ENCODE results near the gene RNU1-1. TPM values are rescaled to one million over a fixed set of nuclear protein-coding genes. Genes with fewer than 3 reads are reported as not detected.

RNU1-1 gene
- total and polyA plus RNA-seq, 4 donors: under 0.01 to 16.7 (median under 0.01) TPM; not detected in 1

Small RNAs within 50 kb of the gene (small RNA-seq; reads per million reads assigned to genes)
- gene RNU1-1: 2.2 reads per million, percentile 88 among the genes with 10 or more reads in this experiment
- not detected for gene RNU1-6P

Other genes with a start within 250 kb of the RNU1-1 start
- 1 to 10 TPM; 6.3 to 9.4 TPM for gene FBXO42, start 161.8 kb downstream of the RNU1-1 start, total RNA-seq
- gene FBXO42, start 161.8 kb downstream of the RNU1-1 start, polyA plus RNA-seq: 1 to 10 TPM; 5.9 to 6.7 TPM
- 10 to 100 TPM; 14.2 to 22.3 TPM for gene SZRD1, start 147.0 kb downstream of the RNU1-1 start, total RNA-seq
- 10 to 100 TPM; 27.8 to 44.3 TPM for gene SZRD1, start 147.0 kb downstream of the RNU1-1 start, polyA plus RNA-seq
- gene SPATA21, start 76.9 kb downstream of the RNU1-1 start, total RNA-seq: under 1 TPM in 1 of 2 donors, not detected in 1; 0.42 TPM
- gene SPATA21, start 76.9 kb downstream of the RNU1-1 start, polyA plus RNA-seq: under 1 TPM in 1 of 2 donors, not detected in 1; 0.08 TPM
- 10 to 100 TPM; 27.4 to 41.8 TPM for gene NECAP2, start 73.6 kb downstream of the RNU1-1 start, total RNA-seq
- 10 to 100 TPM; 21.8 to 25.0 TPM for gene NECAP2, start 73.6 kb downstream of the RNU1-1 start, polyA plus RNA-seq
- gene NBPF1, start 99.3 kb upstream of the RNU1-1 start, total RNA-seq: 10 to 100 TPM in 1 of 2 donors, 1 to 10 TPM in 1; 9.7 to 16.4 TPM
- gene NBPF1, start 99.3 kb upstream of the RNU1-1 start, polyA plus RNA-seq: 10 to 100 TPM in 1 of 2 donors, 1 to 10 TPM in 1; 8.0 to 11.9 TPM
- gene RNU1-3, start 152.7 kb upstream of the RNU1-1 start, total RNA-seq: under 1 TPM; under 0.01 TPM
- 10 to 100 TPM in 1 of 2 donors, not detected in 1; 16.7 TPM for gene RNU1-3, start 152.7 kb upstream of the RNU1-1 start, polyA plus RNA-seq
- under 1 TPM; under 0.01 TPM for gene RNU1-4, start 226.2 kb upstream of the RNU1-1 start, total RNA-seq
- gene RNU1-4, start 226.2 kb upstream of the RNU1-1 start, polyA plus RNA-seq: 10 to 100 TPM in 1 of 2 donors, not detected in 1; 16.7 TPM

Data from liver (tissue), 5 donors.